Neural cell (in vitro differentiated cells): ENCODE measurements around the gene MAN2B2.

ENCODE experiments used
- CTCF ChIP-seq: fragments of 450-650 bp; IDR thresholded peaks from 2 replicates; pipeline ENCODE4 v1.5.1; 2014; ENCODE audit warnings: antibody characterized with exemption, mild to moderate bottlenecking, moderate library complexity; ENCODE audit not compliant: poor library complexity, severe bottlenecking
- POLR2AphosphoS5 ChIP-seq: IDR thresholded peaks from 2 replicates; pipeline ENCODE4 v1.6.1; 2012
- RAD21 ChIP-seq: fragments of 450-650 bp; conservative IDR thresholded peaks from 2 replicates; pipeline ENCODE4 v1.6.1; 2014; ENCODE audit warnings: antibody characterized with exemption, mild to moderate bottlenecking, moderate library complexity
- TAF1 ChIP-seq: IDR thresholded peaks from 2 replicates; pipeline ENCODE4 v1.6.1; 2012; ENCODE audit warnings: low read depth

DNA sequence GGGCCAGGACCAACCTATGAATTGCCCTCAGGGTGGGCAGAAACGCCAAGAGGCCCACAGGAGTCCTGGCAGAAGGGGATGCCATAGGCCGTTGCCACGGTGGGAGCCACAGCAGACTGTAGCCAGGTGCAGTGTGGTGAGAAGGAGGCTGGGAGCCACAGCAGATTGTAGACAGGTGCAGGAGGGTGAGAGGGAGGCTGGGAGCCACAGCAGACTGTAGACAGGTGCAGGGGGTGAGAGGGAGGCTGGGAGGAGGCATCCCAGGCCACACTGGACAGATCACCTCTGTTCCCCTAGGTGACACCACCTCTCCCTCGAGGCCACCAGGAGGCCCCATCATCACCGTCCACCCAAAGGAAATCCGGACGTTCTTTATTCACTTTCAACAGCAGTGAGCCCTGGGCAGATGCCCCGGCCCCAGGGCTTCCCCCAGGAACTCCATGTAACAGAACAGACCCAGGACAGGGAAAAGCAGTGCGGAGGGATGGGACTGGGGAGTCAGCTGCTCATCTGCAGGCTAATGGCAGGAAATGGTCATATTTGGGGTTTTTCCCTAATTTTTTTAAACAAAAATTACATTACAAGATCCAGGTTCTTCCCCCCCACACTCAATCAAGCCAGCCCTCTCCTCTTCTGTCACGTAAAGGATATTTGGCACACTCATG, 46.0 kb downstream of the MAN2B2 start:
- no peak for TF ChIP-seq RAD21
- TF ChIP-seq POLR2AphosphoS5 = no peak
- no peak for TF ChIP-seq CTCF
- TF ChIP-seq TAF1 = no peak
